ENCODE data around the gene DARS1. TPM values are rescaled to one million over a fixed set of nuclear protein-coding genes. Genes with fewer than 3 reads are reported as not detected.

Gene DARS1
- total RNA-seq, 4 donors from 2014 or later: 115 to 176 (median 156) TPM

DNA sequence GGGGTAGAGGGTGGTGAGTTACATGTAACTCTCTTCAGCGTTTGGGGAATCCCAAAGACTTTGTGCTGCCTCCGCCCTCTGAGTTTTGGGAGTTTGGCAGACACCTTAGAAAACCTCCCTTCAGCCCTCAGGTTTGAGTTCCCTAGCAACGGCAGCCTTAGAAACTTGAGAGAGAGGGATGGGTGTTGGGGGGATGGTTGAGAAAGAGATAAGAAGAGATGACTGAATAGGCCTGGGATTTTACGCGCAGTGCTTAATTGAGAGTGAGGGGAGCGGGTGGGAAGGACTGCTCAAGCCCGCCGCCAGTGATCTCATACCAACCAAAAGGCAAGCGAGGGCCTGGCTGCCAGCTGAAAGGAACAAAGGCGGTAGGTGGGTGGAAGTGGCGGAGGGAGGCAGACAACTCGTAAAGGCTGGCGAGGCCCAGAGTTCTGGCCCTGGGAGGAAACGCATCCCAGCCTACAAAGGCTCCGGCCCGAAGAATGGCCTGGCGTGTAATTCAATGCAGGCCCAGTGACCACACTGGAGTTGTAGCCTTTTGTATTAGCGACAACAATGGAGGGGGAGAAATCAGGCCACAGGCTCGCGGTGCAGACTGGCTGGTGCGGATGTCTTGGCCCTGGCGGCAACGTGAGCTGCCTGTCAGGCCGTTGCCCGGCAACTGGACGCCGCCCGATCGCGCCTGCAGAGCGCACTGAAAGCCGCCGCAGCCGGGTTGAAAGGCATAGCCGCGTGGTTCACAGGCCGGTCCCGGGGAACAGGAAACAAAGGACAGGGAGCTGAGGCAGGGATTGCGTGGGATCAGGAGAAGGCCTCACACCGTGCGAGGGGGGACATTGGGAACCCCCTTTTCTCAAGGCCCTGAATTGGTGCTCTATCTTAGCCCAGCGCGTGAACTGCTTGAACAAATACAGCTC lies 39.9 kb upstream of the DARS1 start:
- H3K4me3 ChIP-seq: peak overlapping the region in 1 of 2 donors; percentile 18
- no peaks in the 10 kb centered on the region for H3K36me3 ChIP-seq
- no peaks in the 10 kb centered on the region for H3K9me3 ChIP-seq
- no peaks in the 10 kb centered on the region for H3K27me3 ChIP-seq
- peak; percentile 83 for ATAC-seq
- H3K27ac ChIP-seq: no peak overlapping the region
- 59 to 87% methylated on average over 13 to 16 of the region's 43 CpGs for WGBS, 2 donors (ENCODE audit: low coverage in 1 of 2)
- TF ChIP-seq POLR2AphosphoS5 (IDR thresholded peaks at IDR 0.05) (no peak), POLR2A (IDR thresholded peaks at IDR 0.05) (no peak), EP300 (IDR thresholded peaks at IDR 0.05) (no peak)
- TF ChIP-seq, protein P1, sequence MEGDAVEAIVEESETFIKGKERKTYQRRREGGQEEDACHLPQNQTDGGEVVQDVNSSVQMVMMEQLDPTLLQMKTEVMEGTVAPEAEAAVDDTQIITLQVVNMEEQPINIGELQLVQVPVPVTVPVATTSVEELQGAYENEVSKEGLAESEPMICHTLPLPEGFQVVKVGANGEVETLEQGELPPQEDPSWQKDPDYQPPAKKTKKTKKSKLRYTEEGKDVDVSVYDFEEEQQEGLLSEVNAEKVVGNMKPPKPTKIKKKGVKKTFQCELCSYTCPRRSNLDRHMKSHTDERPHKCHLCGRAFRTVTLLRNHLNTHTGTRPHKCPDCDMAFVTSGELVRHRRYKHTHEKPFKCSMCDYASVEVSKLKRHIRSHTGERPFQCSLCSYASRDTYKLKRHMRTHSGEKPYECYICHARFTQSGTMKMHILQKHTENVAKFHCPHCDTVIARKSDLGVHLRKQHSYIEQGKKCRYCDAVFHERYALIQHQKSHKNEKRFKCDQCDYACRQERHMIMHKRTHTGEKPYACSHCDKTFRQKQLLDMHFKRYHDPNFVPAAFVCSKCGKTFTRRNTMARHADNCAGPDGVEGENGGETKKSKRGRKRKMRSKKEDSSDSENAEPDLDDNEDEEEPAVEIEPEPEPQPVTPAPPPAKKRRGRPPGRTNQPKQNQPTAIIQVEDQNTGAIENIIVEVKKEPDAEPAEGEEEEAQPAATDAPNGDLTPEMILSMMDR (IDR thresholded peaks at IDR 0.05): no peak
- H3K4me1 ChIP-seq: peaks cover 0 to 9% (median 0%) of the 10 kb centered on the region in 3 donors

DNA sequence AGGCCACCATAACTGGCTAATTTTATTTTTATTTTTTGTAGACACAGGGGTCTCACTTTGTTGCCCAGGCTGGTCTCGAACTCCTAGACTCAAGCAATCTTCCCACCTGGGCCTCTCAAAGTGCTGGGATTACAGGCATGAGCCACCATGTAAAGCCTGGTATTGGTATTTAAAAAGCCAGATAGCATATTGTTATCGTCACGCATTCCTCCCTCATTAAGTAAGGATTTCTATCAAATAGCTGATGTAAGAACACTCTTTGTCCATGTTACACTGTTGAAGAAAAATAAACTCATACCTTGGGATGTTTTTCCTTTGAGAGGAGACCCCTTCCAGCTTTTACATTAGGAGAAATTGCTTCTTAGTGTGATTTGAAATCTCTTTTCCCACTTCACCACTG lies 39.2 kb upstream of the DARS1 start:
- H3K27me3 ChIP-seq: no peaks in the 10 kb centered on the region
- peaks cover 0 to 9% (median 0%) of the 10 kb centered on the region in 3 donors for H3K4me1 ChIP-seq
- no peak overlapping the region for H3K4me3 ChIP-seq
- no peaks in the 10 kb centered on the region for H3K36me3 ChIP-seq
- H3K9me3 ChIP-seq: no peaks in the 10 kb centered on the region
- no peak for ATAC-seq
- WGBS, 2 donors (ENCODE audit: low coverage in 1 of 2): 96 to 97% methylated on average over 2 to 3 of the region's 3 CpGs
- TF ChIP-seq POLR2A (IDR thresholded peaks at IDR 0.05): no peak
- TF ChIP-seq, protein P1 (IDR thresholded peaks at IDR 0.05): no peak
- TF ChIP-seq POLR2AphosphoS5 (IDR thresholded peaks at IDR 0.05): no peak
- TF ChIP-seq EP300 (IDR thresholded peaks at IDR 0.05): no peak
- no peak overlapping the region for H3K27ac ChIP-seq

DNA sequence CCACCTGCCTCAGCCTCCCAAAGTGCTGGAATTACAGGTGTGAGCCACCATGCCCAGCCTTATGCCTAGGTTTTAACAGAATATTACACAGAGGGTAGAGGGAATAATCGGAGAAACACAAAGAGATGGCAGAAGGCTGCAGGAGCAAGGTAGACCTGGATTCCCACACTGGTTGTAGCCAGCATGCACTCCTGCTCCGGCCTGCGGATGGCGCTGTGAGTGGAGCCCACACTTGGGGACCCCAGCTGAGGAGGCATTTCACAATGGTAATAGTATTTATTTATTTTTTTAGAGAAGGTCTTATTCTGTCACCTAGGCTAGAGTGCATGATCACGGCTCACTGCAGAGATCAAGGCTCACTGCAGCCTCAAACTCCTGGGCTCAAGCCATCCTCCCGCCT lies 38.8 kb upstream of the DARS1 start:
- 95 to 97% methylated on average over 6 of the region's 6 CpGs for WGBS, 2 donors (ENCODE audit: low coverage in 1 of 2)
- Histone ChIP-seq H3K27me3 (no peaks in the 10 kb centered on the region), H3K27ac (no peak overlapping the region), H3K4me3 (no peak overlapping the region), H3K9me3 (no peaks in the 10 kb centered on the region), H3K36me3 (no peaks in the 10 kb centered on the region), H3K4me1 (peaks cover 0 to 9% (median 0%) of the 10 kb centered on the region in 3 donors)
- TF ChIP-seq POLR2A (IDR thresholded peaks at IDR 0.05) (no peak), POLR2AphosphoS5 (IDR thresholded peaks at IDR 0.05) (no peak), EP300 (IDR thresholded peaks at IDR 0.05) (no peak)
- TF ChIP-seq, protein P1 (IDR thresholded peaks at IDR 0.05): no peak
- ATAC-seq: no peak

DNA sequence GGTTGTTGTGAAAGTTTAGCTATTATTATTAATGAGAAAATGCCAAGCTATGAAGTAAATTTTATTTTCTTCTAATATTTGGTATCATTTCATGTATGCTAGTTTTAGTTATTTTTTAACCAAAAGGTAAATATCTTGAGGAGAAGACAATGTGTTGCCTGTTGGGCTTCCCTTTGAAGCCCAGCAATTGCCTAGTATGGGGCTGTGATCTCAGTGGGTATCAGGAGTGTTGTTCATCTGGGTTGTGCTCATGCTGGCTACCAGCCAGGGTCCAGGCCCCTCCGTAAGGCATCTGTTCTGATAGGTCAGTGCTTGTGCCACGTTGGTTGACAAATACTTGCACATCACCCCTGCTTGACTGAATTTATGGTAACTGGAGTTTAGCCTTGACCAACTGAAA lies 38.0 kb upstream of the DARS1 start:
- ATAC-seq: no peak
- peaks cover 0 to 9% (median 0%) of the 10 kb centered on the region in 3 donors for H3K4me1 ChIP-seq
- no peaks in the 10 kb centered on the region for H3K9me3 ChIP-seq
- no peak overlapping the region for H3K27ac ChIP-seq
- no peak for TF ChIP-seq POLR2A (IDR thresholded peaks at IDR 0.05)
- no peak for TF ChIP-seq EP300 (IDR thresholded peaks at IDR 0.05)
- no peak for TF ChIP-seq POLR2AphosphoS5 (IDR thresholded peaks at IDR 0.05)
- TF ChIP-seq, protein P1 (IDR thresholded peaks at IDR 0.05): no peak
- H3K36me3 ChIP-seq: no peaks in the 10 kb centered on the region
- 100% methylated on average over 1 to 2 of the region's 2 CpGs for WGBS, 2 donors (ENCODE audit: low coverage in 1 of 2)
- H3K4me3 ChIP-seq: no peak overlapping the region
- H3K27me3 ChIP-seq: no peaks in the 10 kb centered on the region
